Measurements from ENCODE around the gene KDM3A. TPM values are rescaled to one million over a fixed set of nuclear protein-coding genes. Genes with fewer than 3 reads are reported as not detected.

KDM3A gene
- total and polyA plus RNA-seq, 2 of the 8 experiments (the other 6 are each of a cell fraction or from before 2014, with no cell fraction given), result 15.8 to 29.2 TPM

DNA sequence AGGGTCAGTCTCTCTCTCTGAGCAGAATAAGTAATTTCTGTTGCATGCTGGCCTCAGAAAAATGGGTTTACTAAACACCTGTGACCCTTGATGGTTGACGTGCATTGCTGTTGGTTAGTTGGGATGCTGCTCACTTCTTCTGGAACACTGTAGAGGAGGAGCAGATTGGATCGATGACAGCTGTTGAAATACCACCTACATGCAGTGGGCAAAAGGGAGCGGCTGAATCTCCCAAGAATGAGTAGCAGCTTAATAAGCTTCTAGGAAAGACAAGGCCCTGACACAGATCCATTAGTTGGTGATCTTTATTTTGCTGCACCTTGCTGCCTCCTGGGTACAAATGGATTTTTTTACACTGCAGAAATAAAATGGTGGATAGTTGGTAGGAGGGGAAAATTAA, 43.2 kb downstream of the KDM3A start (continued):
- TF ChIP-seq TAF7 (optimal IDR thresholded peaks at IDR 0.05; ENCODE audit: borderline replicate concordance, low read depth, low read length), result no peak
- TF ChIP-seq SRF (IDR thresholded peaks at IDR 0.05; ENCODE audit: low read depth, low read length), result no peak
- no peak for TF ChIP-seq TCF12 (IDR thresholded peaks at IDR 0.05; ENCODE audit: low read depth, low read length)
- no peak for TF ChIP-seq POU5F1 (IDR thresholded peaks at IDR 0.05; ENCODE audit: low read depth, low read length)
- TF ChIP-seq SIN3A (conservative IDR thresholded peaks at IDR 0.05 in 1 of 2, IDR thresholded peaks at IDR 0.05 in 1 of 2; ENCODE audit: low read depth in 1 of 2, low read length in 2 of 2), result no peak
- TF ChIP-seq KDM1A (IDR thresholded peaks at IDR 0.05; ENCODE audit: borderline replicate concordance, low read length), result no peak
- TF ChIP-seq HDAC6 (IDR thresholded peaks at IDR 0.05; ENCODE audit: low read depth, low read length), result no peak
- no peak for TF ChIP-seq SP1 (IDR thresholded peaks at IDR 0.05; ENCODE audit: low read depth, low read length)
- TF ChIP-seq CREB1 (IDR thresholded peaks at IDR 0.05), result no peak
- no peak for TF ChIP-seq ZNF274 (IDR thresholded peaks at IDR 0.05; ENCODE audit: borderline replicate concordance, extremely low read depth, low read length)
- no peak for TF ChIP-seq TEAD4 (IDR thresholded peaks at IDR 0.05; ENCODE audit: low read depth, low read length)
- no peak for TF ChIP-seq EGR1 (IDR thresholded peaks at IDR 0.05; ENCODE audit: borderline replicate concordance, low read depth, low read length)
- no peak for TF ChIP-seq CBX5 (IDR thresholded peaks at IDR 0.05; ENCODE audit: low read depth, low read length)
- no peak for TF ChIP-seq SUZ12 (IDR thresholded peaks at IDR 0.05; ENCODE audit: low read length)
- no peak for TF ChIP-seq TBP (IDR thresholded peaks at IDR 0.05; ENCODE audit: low read depth, low read length)
